H1 (cell line): ENCODE measurements around the gene SEC14L3. TPM values are rescaled to one million over a fixed set of nuclear protein-coding genes. Genes with fewer than 3 reads are reported as not detected.

Source experiments
- ATF2 ChIP-seq: IDR thresholded peaks from 2 replicates; pipeline ENCODE4 v1.6.1; 2012; ENCODE audit warnings: low read length, inconsistent platforms
- CBX8 ChIP-seq: fragments of 300-800, 300-1000 bp; sonication (generic); IDR thresholded peaks from 2 replicates; pipeline ENCODE4 v1.7.1; 2016; ENCODE audit warnings: low read depth, low read length, borderline replicate concordance
- MAFK ChIP-seq: IDR thresholded peaks from 2 replicates; pipeline ENCODE4 v1.6.1; 2012; ENCODE audit warnings: low read depth, mild to moderate bottlenecking, improper control_type of control experiment, low read length
- PHF8 ChIP-seq: fragments of 200-600 bp; sonication (generic); conservative IDR thresholded peaks from 2 replicates; pipeline ENCODE4 v1.7.1; 2012; ENCODE audit warnings: low read depth, mild to moderate bottlenecking, inconsistent platforms, low read length, moderate library complexity
- POLR2A ChIP-seq, 2 experiments: IDR thresholded peaks; 1 replicate in 1 of 2; 2 replicates in 1 of 2; pipeline ENCODE4 v1.6.1; 2011; ENCODE audit warnings: low read depth in 2 of 2, low read length in 2 of 2, mild to moderate bottlenecking in 2 of 2; ENCODE audit errors: control extremely low read depth in 1 of 2
- POU5F1 ChIP-seq: IDR thresholded peaks from 2 replicates; pipeline ENCODE4 v1.6.1; 2011; ENCODE audit warnings: low read depth, mild to moderate bottlenecking, low read length, moderate library complexity
- RAD21 ChIP-seq, 2 experiments: IDR thresholded peaks in 1 of 2; conservative IDR thresholded peaks in 1 of 2; 2 replicates each; pipeline ENCODE4 v1.6.1; 2011; ENCODE audit warnings: low read depth in 2 of 2, low read length in 2 of 2, improper control_type of control experiment in 1 of 2, inconsistent platforms in 1 of 2, mild to moderate bottlenecking in 1 of 2, moderate library complexity in 1 of 2
- RNF2 ChIP-seq: fragments of 200-900, 300-1000 bp; sonication (generic); IDR thresholded peaks from 2 replicates; pipeline ENCODE4 v1.7.1; 2016; ENCODE audit warnings: borderline replicate concordance, low read depth, mild to moderate bottlenecking, antibody characterized with exemption, low read length; ENCODE audit not compliant: poor library complexity, severe bottlenecking; ENCODE audit errors: missing control alignments
- SIRT6 ChIP-seq: IDR thresholded peaks from one replicate; pipeline ENCODE4 v1.7.1; 2012; ENCODE audit warnings: low read length, inconsistent platforms
- polyA plus RNA-seq, 7 experiments: library from polyadenylated mRNA; depleted of rRNA in 3 of 7; stranded (reverse) in 5 of 7; unstranded in 2 of 7; fragments of >200 nt in 5 of 7; fragments of 200-250 nt in 2 of 7; gene quantifications; 1 replicate in 5 of 7; 2 replicates in 1 of 7; 4 replicates in 1 of 7; pipeline versions ENCODE4 v1.2.1 to v1.2.3, GENCODE V29; 2011 to 2013; ENCODE audit warnings: missing spikeins in 2 of 7, mixed read lengths in 2 of 7
- total RNA-seq: library from RNA; stranded (reverse); fragmentation: NEBNext Ultra II Directional; extraction: Animal tissue kit (Norgen Biotek cat#: 25700); gene quantifications from 2 replicates; pipeline ENCODE4 v1.2.1, GENCODE V29; 2021

Gene SEC14L3
- total and polyA plus RNA-seq, 2 of the 8 experiments (the other 6 are each of a cell fraction or from before 2014, with no cell fraction given), result not detected

GRCh38 chr22:30421695-30422480, 49.9 kb downstream of the SEC14L3 start (continued):
- no peak for TF ChIP-seq RAD21 (IDR thresholded peaks at IDR 0.05 in 1 of 2, conservative IDR thresholded peaks at IDR 0.05 in 1 of 2; ENCODE audit: low read depth in 2 of 2, low read length in 2 of 2)
- no peak for TF ChIP-seq MAFK
- TF ChIP-seq PHF8, result no peak
- TF ChIP-seq POLR2A (IDR thresholded peaks at IDR 0.05; ENCODE audit: control extremely low read depth in 1 of 2, low read depth in 2 of 2, low read length in 2 of 2), result no peak
- TF ChIP-seq RNF2, result no peak
- no peak for TF ChIP-seq ATF2
- TF ChIP-seq SIRT6, result no peak
- no peak for TF ChIP-seq CBX8
- TF ChIP-seq POU5F1, result no peak
